Endothelial cell of umbilical vein (primary cell): ENCODE results near the gene SMAD3. TPM values are rescaled to one million over a fixed set of nuclear protein-coding genes. Genes with fewer than 3 reads are reported as not detected.

Source experiments
- BruUV-seq: library from RNA; stranded (reverse); fragments of 400-500 nt; replicated peaks from 2 replicates; lab custom pipeline; 2021; lab: Mats Ljungman, UMichigan
- CTCF ChIA-PET: fragments of 300-600, 350-600 bp; sonication (Branson Sonifier 250); formaldehyde crosslinking; loops from one replicate; lab custom pipeline; 2021; ENCODE audit warnings: antibody characterized with exemption, inconsistent platforms; lab: Charles Lee
- POLR2A ChIA-PET: fragments of 300-600, 350-600 bp; sonication (Branson Sonifier 250); formaldehyde crosslinking; loops from one replicate; lab custom pipeline; 2021; ENCODE audit warnings: antibody characterized with exemption, inconsistent platforms; lab: Charles Lee
- DNase-seq: peaks from one replicate; pipeline ENCODE4 v3.0.0-alpha.2; 2011; ENCODE audit warnings: low read depth, low spot score
- FAIRE-seq: peaks from 2 replicates; lab custom pipeline; 2011; peaks lifted over from hg19 to GRCh38; lab: Jason Lieb, UNC
- H2AFZ ChIP-seq: 2 replicates; pipeline ENCODE4 v1.6.0; 2012; ENCODE audit warnings: low read depth, low read length, control low read depth, inconsistent platforms
- H3K27ac ChIP-seq: 2 replicates; pipeline ENCODE4 v1.5.1; 2011; ENCODE audit warnings: low read depth, mild to moderate bottlenecking, control low read depth, low read length, moderate library complexity; ENCODE audit not compliant: insufficient read depth
- H3K27me3 ChIP-seq, 2 experiments: 2 replicates each; pipeline versions ENCODE4 v1.6.0 to v1.6.1; 2011; ENCODE audit warnings: low read length in 2 of 2, mixed read lengths in 1 of 2; ENCODE audit not compliant: control insufficient read depth in 2 of 2, insufficient read depth in 2 of 2
- H3K36me3 ChIP-seq, 2 experiments: 2 replicates in 1 of 2; 3 replicates in 1 of 2; pipeline ENCODE4 v1.5.1; 2011; ENCODE audit warnings: low read length in 2 of 2, mild to moderate bottlenecking in 1 of 2, moderate library complexity in 1 of 2; ENCODE audit not compliant: control insufficient read depth in 2 of 2, insufficient read depth in 2 of 2; ENCODE audit errors: extremely low read depth in 1 of 2
- H3K4me1 ChIP-seq: 3 replicates; pipeline ENCODE4 v1.5.1; 2011; ENCODE audit warnings: mild to moderate bottlenecking, low read length; ENCODE audit not compliant: control insufficient read depth, insufficient read depth; ENCODE audit errors: extremely low read depth
- H3K4me2 ChIP-seq: 2 replicates; pipeline ENCODE4 v1.6.1; 2011; ENCODE audit warnings: low read length, control low read depth, mixed read lengths; ENCODE audit not compliant: insufficient read depth
- H3K4me3 ChIP-seq, 3 experiments: fragments of 200-600 bp in 1 of 3; sonication (generic), shearing (Covaris generic) in 1 of 3; replicated peaks in 1 of 3; 2 replicates each; pipeline ENCODE4 v1.5.1; 2011 to 2016; ENCODE audit warnings: control low read depth in 3 of 3, low read length in 3 of 3, mild to moderate bottlenecking in 2 of 3, inconsistent platforms in 1 of 3, low read depth in 1 of 3, moderate library complexity in 1 of 3; ENCODE audit not compliant: insufficient read depth in 1 of 3
- H3K79me2 ChIP-seq: 2 replicates; pipeline ENCODE4 v1.6.0; 2012; ENCODE audit warnings: low read length, inconsistent platforms; ENCODE audit not compliant: control insufficient read depth, insufficient read depth
- H3K9ac ChIP-seq: replicated peaks from 2 replicates; pipeline ENCODE3; 2011; ENCODE audit warnings: low read length, control low read depth; ENCODE audit not compliant: insufficient read depth; ENCODE audit errors: extremely low read depth
- H3K9me1 ChIP-seq: replicated peaks from 3 replicates; pipeline ENCODE4 v1.6.0; 2011; ENCODE audit warnings: mild to moderate bottlenecking, low read length; ENCODE audit not compliant: control insufficient read depth, insufficient read depth; ENCODE audit errors: extremely low read depth
- H3K9me3 ChIP-seq: replicated peaks from 2 replicates; pipeline ENCODE4 v1.5.1; 2012; ENCODE audit warnings: low read length, inconsistent platforms; ENCODE audit not compliant: control insufficient read depth, insufficient read depth
- H4K20me1 ChIP-seq: replicated peaks from 2 replicates; pipeline ENCODE3; 2011; ENCODE audit warnings: mild to moderate bottlenecking, low read length; ENCODE audit not compliant: control insufficient read depth, insufficient read depth; ENCODE audit errors: extremely low read depth
- CTCF ChIP-seq, 2 donors: IDR thresholded peaks; 1 replicate in 1 of 2; 2 replicates in 1 of 2; pipeline ENCODE4 v1.5.1; 2011; ENCODE audit warnings: low read length in 2 of 2, mild to moderate bottlenecking in 2 of 2, moderate library complexity in 2 of 2, control low read depth in 1 of 2, inconsistent platforms in 1 of 2, low read depth in 1 of 2; ENCODE audit not compliant: insufficient read depth in 1 of 2; ENCODE audit errors: extremely low read depth in 1 of 2
- EZH2 ChIP-seq: IDR thresholded peaks from 2 replicates; pipeline ENCODE4 v1.6.1; 2012; ENCODE audit warnings: borderline replicate concordance, low read depth, mild to moderate bottlenecking, moderate library complexity, low read length, inconsistent platforms; ENCODE audit not compliant: severe bottlenecking
- FOS ChIP-seq: IDR thresholded peaks from 2 replicates; pipeline ENCODE4 v1.6.1; 2011; ENCODE audit warnings: mild to moderate bottlenecking, low read length, moderate library complexity, borderline replicate concordance; ENCODE audit not compliant: insufficient read depth
- GATA2 ChIP-seq: IDR thresholded peaks from 2 replicates; pipeline ENCODE4 v1.7.0; 2011; ENCODE audit warnings: low read depth, mild to moderate bottlenecking, moderate library complexity, mixed read lengths, low read length; ENCODE audit not compliant: insufficient read length, insufficient read depth
- JUN ChIP-seq: IDR thresholded peaks from 2 replicates; pipeline ENCODE4 v1.6.1; 2011; ENCODE audit warnings: borderline replicate concordance, low read depth; ENCODE audit not compliant: insufficient read length, insufficient read depth
- MAX ChIP-seq: IDR thresholded peaks from 2 replicates; pipeline ENCODE4 v1.6.1; 2011; ENCODE audit not compliant: insufficient read depth, insufficient read length
- MYC ChIP-seq: IDR thresholded peaks from one replicate; pipeline ENCODE4 v1.6.1; 2011; ENCODE audit warnings: mild to moderate bottlenecking, low read depth, low read length
- POLR2A ChIP-seq: IDR thresholded peaks from 2 replicates; pipeline ENCODE4 v1.6.1; 2012; ENCODE audit warnings: low read depth, mild to moderate bottlenecking, control low read depth, low read length
- POLR2AphosphoS5 ChIP-seq: IDR thresholded peaks from 2 replicates; pipeline ENCODE4 v1.6.1; 2012; ENCODE audit warnings: low read depth, mild to moderate bottlenecking, control low read depth, low read length, moderate library complexity; ENCODE audit not compliant: insufficient read depth
- dilution Hi-C: fragments of 300-500 bp; cut with MboI; formaldehyde crosslinking; loops from one replicate; pipeline ENCODE4 v1.15.0; 2019; ENCODE audit warnings: low sequenced_read_pairs; ENCODE audit not compliant: extremely low pct_ligation_motif_present
- intact Hi-C: fragments of 100-400 bp; cut with micrococcal nuclease; formaldehyde crosslinking; loops from one replicate; pipeline ENCODE4 v1.10.0; 2022
- polyA plus RNA-seq, 4 experiments: library from polyadenylated mRNA; depleted of rRNA in 3 of 4; stranded (reverse) in 3 of 4; unstranded in 1 of 4; fragments of >200 nt; gene quantifications; 2 replicates each; pipeline versions ENCODE4 v1.2.1 to v1.2.3, GENCODE V29; 2011 to 2012; ENCODE audit warnings: missing spikeins in 1 of 4
- total RNA-seq: library from RNA; stranded (reverse); gene quantifications from 2 replicates; pipeline ENCODE4 v1.2.3, GENCODE V29; 2021

The SMAD3 gene
- total and polyA plus RNA-seq, 2 donors (not counting 3 experiments of a cell fraction or from before 2014, with no cell fraction given) = 56.4 to 88.2 TPM

GRCh38 chr15:67124111-67124510 lies 58.7 kb downstream of the SMAD3 start:
- no peaks in the 10 kb centered on the region for H4K20me1 ChIP-seq
- no peaks in the 10 kb centered on the region for H3K9me1 ChIP-seq
- intact Hi-C loops = no loop called here
- BruUV-seq = no TSS peak
- peak overlapping the region; percentile 80 for H3K27ac ChIP-seq
- H3K9ac ChIP-seq = no peak overlapping the region
- peaks cover 93% of the 10 kb centered on the region for H3K79me2 ChIP-seq
- no peak overlapping the region for H2AFZ ChIP-seq
- ChIA-PET POLR2A (no interaction called here), CTCF (interaction anchor here (0.9 to 1.3 kb wide), 3 partner anchors 11 to 19 kb away, joined by 3 to 5 read pairs (median 4); no protein-coding TSS in a partner anchor)
- peaks cover 76% of the 10 kb centered on the region for H3K4me1 ChIP-seq
- H3K4me2 ChIP-seq = no peak overlapping the region
- dilution Hi-C loops = no loop called here
- DNase-seq (no peak), FAIRE-seq (no peak)
- H3K9me3 ChIP-seq = no peaks in the 10 kb centered on the region
- H3K36me3 ChIP-seq = no peaks in the 10 kb centered on the region
- no peaks in the 10 kb centered on the region for H3K27me3 ChIP-seq
- TF ChIP-seq CTCF (IDR thresholded peaks at IDR 0.05; ENCODE audit: extremely low read depth in 1 of 2, insufficient read depth in 1 of 2, low read depth in 1 of 2, low read length in 2 of 2) = no peak
- no peak for TF ChIP-seq JUN
- TF ChIP-seq MAX = no peak
- TF ChIP-seq POLR2AphosphoS5 = no peak
- no peak for TF ChIP-seq GATA2
- TF ChIP-seq EZH2 = no peak
- TF ChIP-seq POLR2A = no peak
- no peak for TF ChIP-seq FOS
- no peak for TF ChIP-seq MYC
- no peak overlapping the region for H3K4me3 ChIP-seq
